ENCODE data around the gene MYO3B.

Gene MYO3B

DNA sequence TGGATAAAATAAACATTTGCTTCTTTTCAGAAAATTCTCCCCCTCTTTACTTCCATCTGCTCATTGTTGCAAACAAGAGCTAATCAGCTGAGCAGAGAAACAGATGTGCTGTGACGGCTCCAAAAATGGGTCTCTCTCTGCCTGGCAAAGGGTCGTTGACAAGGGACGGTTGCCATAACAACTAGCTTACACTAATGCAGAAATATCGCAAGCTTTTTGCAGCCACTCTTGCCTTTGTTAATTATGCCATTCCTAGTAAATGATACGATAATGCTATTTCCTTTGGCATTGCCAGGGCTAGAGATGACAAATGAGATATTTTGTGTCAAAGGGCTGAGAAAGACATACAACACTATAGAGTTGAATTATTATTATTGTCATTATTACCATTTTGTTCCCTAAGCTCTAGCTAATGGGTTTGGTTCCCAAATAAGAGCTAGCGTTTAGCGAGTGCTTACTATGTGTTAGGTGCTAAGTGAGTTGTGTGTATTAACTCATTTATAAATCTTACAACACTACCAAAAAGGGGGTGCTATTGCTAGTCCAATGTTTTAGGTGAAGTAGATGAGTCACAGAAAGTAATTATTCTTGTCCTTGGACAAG is 46.8 kb downstream of the MYO3B start:
- Histone ChIP-seq H3K9me3 (ENCODE audit: insufficient read depth, low read depth, low read length) (no peaks in the 10 kb centered on the region), H3K27ac (ENCODE audit: low read length) (no peak overlapping the region), H3K4me3 (ENCODE audit: low read length) (no peak overlapping the region), H3K4me1 (ENCODE audit: insufficient read depth, low read length) (peaks cover 12% of the 10 kb centered on the region), H3K36me3 (ENCODE audit: insufficient read depth, low read depth, low read length) (no peaks in the 10 kb centered on the region), H3K9ac (ENCODE audit: low read depth, low read length) (no peak overlapping the region), H3K27me3 (ENCODE audit: insufficient read depth, low read length) (no peaks in the 10 kb centered on the region)

DNA sequence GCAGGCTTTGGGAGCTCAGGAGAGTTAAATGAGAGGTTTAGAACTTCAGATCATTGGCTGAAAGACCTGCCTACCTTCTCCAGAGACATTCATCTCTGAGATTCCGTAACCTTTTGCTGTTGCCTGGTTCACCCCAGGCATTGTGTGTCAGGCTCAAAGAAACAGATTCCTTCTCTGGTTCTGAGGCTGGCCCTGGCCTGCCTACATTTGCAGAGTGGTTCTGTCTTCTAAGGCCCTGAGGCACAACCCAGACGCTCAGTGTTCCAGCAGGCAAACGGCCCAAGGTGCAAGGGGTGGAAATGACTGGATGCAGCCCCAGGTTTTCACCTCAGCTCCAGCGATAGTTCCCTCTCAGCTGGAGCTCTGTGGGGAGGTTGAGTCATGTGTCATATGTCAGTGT is 48.3 kb downstream of the MYO3B start:
- no peak overlapping the region for H3K4me3 ChIP-seq (ENCODE audit: low read length)
- no peaks in the 10 kb centered on the region for H3K36me3 ChIP-seq (ENCODE audit: insufficient read depth, low read depth, low read length)
- H3K9me3 ChIP-seq (ENCODE audit: insufficient read depth, low read depth, low read length), result no peaks in the 10 kb centered on the region
- H3K4me1 ChIP-seq (ENCODE audit: insufficient read depth, low read length), result peaks cover 12% of the 10 kb centered on the region
- no peak overlapping the region for H3K27ac ChIP-seq (ENCODE audit: low read length)
- no peak overlapping the region for H3K9ac ChIP-seq (ENCODE audit: low read depth, low read length)
- H3K27me3 ChIP-seq (ENCODE audit: insufficient read depth, low read length), result no peaks in the 10 kb centered on the region

DNA sequence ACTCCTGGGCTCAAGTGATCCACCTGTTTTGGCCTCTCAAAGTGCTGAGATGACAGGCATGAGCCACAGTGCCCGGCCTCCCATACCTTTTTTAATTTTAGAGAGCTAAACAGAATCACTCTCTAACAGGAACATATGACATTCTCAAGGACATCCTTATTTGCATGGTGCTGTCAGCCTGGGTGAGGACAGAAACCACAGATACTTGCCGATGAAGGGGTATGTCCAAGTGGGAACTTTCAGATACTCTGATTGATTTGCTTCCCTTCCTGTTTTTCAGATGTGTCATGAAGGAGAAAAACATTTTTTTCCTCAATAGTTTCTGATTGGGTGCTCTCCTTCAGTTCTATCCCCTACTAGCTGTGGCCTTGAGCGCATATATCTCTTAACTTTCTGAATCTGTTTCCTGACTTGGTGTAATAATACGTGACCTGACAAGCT is 49.6 kb downstream of the MYO3B start:
- Histone ChIP-seq H3K9me3 (ENCODE audit: insufficient read depth, low read depth, low read length) (no peaks in the 10 kb centered on the region), H3K27ac (ENCODE audit: low read length) (no peak overlapping the region), H3K4me1 (ENCODE audit: insufficient read depth, low read length) (peaks cover 5% of the 10 kb centered on the region), H3K36me3 (ENCODE audit: insufficient read depth, low read depth, low read length) (no peaks in the 10 kb centered on the region), H3K4me3 (ENCODE audit: low read length) (no peak overlapping the region), H3K9ac (ENCODE audit: low read depth, low read length) (no peak overlapping the region), H3K27me3 (ENCODE audit: insufficient read depth, low read length) (no peaks in the 10 kb centered on the region)

DNA sequence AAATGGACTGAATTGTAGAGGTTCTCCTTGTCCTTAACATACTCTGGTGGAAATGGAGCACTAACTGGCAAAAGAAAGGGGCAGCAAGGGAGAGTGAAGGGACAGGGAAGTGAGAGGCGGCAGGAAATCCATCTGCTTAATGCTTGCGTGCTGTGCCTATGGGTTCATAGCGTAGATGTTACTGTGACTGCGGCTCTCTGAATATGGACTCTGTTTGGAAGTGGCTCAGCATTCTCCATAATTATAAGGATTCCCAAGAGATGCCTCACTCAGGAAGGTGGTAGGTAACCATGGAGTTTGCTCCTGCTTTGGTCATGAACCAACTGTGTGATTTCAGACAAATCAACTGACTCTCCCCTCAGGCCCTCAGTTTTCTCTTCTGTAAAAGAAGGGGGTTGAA is 50.0 kb downstream of the MYO3B start:
- H3K9ac ChIP-seq (ENCODE audit: low read depth, low read length), result no peak overlapping the region
- no peak overlapping the region for H3K4me3 ChIP-seq (ENCODE audit: low read length)
- no peaks in the 10 kb centered on the region for H3K36me3 ChIP-seq (ENCODE audit: insufficient read depth, low read depth, low read length)
- no peak overlapping the region for H3K27ac ChIP-seq (ENCODE audit: low read length)
- H3K27me3 ChIP-seq (ENCODE audit: insufficient read depth, low read length), result no peaks in the 10 kb centered on the region
- H3K9me3 ChIP-seq (ENCODE audit: insufficient read depth, low read depth, low read length), result no peaks in the 10 kb centered on the region
- peaks cover under 1% of the 10 kb centered on the region; the same call in 1 of the 2 replicates for H3K4me1 ChIP-seq (ENCODE audit: insufficient read depth, low read length)

DNA sequence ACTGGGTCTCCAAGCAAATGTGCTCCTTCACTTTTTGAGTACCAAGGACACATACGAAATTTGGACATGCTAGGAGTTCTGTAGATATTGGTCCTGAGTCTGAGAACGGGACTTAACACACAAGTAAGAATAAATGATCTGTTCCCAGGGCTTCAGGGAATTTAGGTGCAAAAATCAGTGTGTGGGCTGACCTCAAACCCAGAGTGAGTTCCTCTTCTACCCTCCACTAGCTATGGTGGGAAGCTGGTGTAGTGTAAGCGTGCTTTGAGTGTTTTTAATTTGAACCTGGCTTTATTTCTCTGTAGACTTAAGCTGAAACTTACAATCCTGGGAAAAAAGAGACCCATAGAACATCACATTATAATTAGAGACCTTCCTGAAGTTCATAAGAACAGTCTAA is 50.5 kb downstream of the MYO3B start:
- H3K4me1 ChIP-seq (ENCODE audit: insufficient read depth, low read length), result no peaks in the 10 kb centered on the region
- no peak overlapping the region for H3K9ac ChIP-seq (ENCODE audit: low read depth, low read length)
- H3K4me3 ChIP-seq (ENCODE audit: low read length), result no peak overlapping the region

DNA sequence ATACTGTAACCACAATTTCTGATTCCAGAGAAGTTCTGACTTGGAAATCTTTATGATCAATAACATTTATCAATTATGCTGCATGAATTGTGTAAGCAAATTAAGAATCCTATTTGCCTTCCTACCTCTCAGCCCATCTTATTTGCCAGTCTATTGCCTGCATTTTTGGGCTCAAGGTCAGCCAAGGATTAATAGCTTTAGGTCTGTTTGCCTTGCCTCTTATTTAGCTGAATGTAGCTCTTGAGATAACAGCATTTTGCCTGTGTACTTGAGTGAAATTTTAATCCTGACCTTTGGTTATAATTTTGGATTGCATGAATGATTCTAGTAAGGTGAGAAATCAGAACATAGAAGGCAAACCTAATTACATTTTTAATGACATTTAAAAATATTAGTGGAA is 51.2 kb downstream of the MYO3B start:
- Histone ChIP-seq H3K9ac (ENCODE audit: low read depth, low read length) (no peak overlapping the region), H3K9me3 (ENCODE audit: insufficient read depth, low read depth, low read length) (no peaks in the 10 kb centered on the region), H3K27ac (ENCODE audit: low read length) (no peak overlapping the region), H3K4me3 (ENCODE audit: low read length) (no peak overlapping the region), H3K4me1 (ENCODE audit: insufficient read depth, low read length) (no peaks in the 10 kb centered on the region), H3K27me3 (ENCODE audit: insufficient read depth, low read length) (no peaks in the 10 kb centered on the region), H3K36me3 (ENCODE audit: insufficient read depth, low read depth, low read length) (no peaks in the 10 kb centered on the region)

More for the DNA sequence above, 50.5 kb downstream of the MYO3B start:
- Histone ChIP-seq H3K9me3 (ENCODE audit: insufficient read depth, low read depth, low read length) (no peaks in the 10 kb centered on the region), H3K27ac (ENCODE audit: low read length) (no peak overlapping the region), H3K27me3 (ENCODE audit: insufficient read depth, low read length) (no peaks in the 10 kb centered on the region), H3K36me3 (ENCODE audit: insufficient read depth, low read depth, low read length) (no peaks in the 10 kb centered on the region)

DNA sequence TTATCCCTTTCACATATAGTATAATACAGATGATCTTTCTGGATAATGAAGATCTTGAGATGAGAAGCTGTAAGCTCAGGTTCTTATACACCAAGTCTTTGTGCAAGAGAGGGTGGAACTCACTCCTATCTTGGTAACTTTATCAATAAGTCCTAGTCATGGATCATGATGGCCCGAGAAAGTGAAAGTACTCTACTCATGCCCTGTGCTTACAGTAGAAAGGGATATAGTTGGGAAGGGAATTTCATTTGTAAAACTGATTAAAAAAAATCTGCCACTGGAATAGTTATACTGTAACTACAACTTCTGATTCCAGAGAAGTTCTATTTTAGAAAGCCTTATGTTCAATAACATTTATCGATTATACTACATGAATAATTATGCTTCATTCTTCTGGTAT is 51.8 kb downstream of the MYO3B start:
- H3K27ac ChIP-seq (ENCODE audit: low read length), result no peak overlapping the region
- H3K27me3 ChIP-seq (ENCODE audit: insufficient read depth, low read length), result no peaks in the 10 kb centered on the region
- H3K4me3 ChIP-seq (ENCODE audit: low read length), result no peak overlapping the region
- no peaks in the 10 kb centered on the region for H3K36me3 ChIP-seq (ENCODE audit: insufficient read depth, low read depth, low read length)
- H3K9me3 ChIP-seq (ENCODE audit: insufficient read depth, low read depth, low read length), result no peaks in the 10 kb centered on the region
- H3K4me1 ChIP-seq (ENCODE audit: insufficient read depth, low read length), result no peaks in the 10 kb centered on the region
- H3K9ac ChIP-seq (ENCODE audit: low read depth, low read length), result no peak overlapping the region

DNA sequence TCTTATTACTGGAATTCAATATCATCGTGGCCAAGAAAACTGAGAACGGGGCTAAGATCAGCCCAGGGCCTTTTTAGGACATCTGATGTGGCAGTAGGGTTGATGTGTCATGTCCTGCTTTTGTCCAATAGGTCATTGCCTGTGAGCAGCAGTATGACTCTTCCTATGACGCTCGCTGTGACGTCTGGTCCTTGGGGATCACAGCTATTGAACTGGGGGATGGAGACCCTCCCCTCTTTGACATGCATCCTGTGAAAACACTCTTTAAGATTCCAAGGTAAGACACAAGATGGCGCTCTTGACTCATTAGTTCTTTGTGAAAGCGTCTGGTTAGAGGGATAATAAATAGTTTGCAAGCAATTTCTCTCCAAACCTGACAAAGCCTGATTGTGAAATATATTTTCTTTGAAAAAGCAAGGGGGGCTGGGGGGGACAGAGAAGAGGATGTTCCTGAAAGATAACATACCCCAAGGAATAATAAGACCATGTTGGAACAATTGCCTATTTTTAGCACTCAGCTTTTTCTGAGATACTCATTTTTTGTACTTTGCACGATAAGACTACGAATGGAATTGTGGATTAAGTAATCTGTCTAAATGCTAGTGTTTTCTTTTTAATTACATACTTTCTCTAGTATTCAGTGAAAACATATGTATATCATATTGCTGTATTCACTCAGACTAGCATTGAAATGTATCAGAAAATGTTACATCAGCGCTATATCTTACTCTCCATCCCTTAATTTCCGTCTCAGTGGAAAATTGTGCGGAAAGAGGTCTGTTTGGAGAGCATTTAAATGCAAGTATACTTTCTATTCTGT is 58.1 kb downstream of the MYO3B start:
- H3K9me3 ChIP-seq (ENCODE audit: insufficient read depth, low read depth, low read length), result no peaks in the 10 kb centered on the region
- H3K9ac ChIP-seq (ENCODE audit: low read depth, low read length), result no peak overlapping the region
- peaks cover 11% of the 10 kb centered on the region; the same call in 1 of the 2 replicates for H3K4me1 ChIP-seq (ENCODE audit: insufficient read depth, low read length)
- no peak overlapping the region for H3K4me3 ChIP-seq (ENCODE audit: low read length)
- no peaks in the 10 kb centered on the region for H3K36me3 ChIP-seq (ENCODE audit: insufficient read depth, low read depth, low read length)
- no peak overlapping the region for H3K27ac ChIP-seq (ENCODE audit: low read length)
- no peaks in the 10 kb centered on the region for H3K27me3 ChIP-seq (ENCODE audit: insufficient read depth, low read length)

DNA sequence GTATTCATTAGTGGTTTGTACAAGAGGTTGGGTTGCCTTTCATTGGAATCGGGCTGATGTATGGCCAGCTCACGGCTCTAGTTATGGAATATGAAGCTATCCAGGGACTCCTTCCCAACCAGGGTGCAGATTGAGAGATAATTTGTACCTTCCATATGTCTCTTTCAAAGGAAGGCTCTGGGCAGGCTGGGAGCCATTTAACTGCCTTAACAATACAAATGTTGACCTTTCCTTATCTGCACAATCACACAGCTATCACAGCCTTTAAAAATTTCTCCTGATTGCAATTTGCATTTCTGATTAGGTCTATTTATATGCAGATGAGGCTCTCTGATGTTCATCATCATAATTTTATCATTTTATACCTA is 58.7 kb downstream of the MYO3B start:
- Histone ChIP-seq H3K36me3 (ENCODE audit: insufficient read depth, low read depth, low read length) (no peaks in the 10 kb centered on the region), H3K9ac (ENCODE audit: low read depth, low read length) (no peak overlapping the region), H3K9me3 (ENCODE audit: insufficient read depth, low read depth, low read length) (no peaks in the 10 kb centered on the region), H3K27ac (ENCODE audit: low read length) (no peak overlapping the region), H3K4me3 (ENCODE audit: low read length) (no peak overlapping the region), H3K4me1 (ENCODE audit: insufficient read depth, low read length) (peaks cover 11% of the 10 kb centered on the region; the same call in 1 of the 2 replicates), H3K27me3 (ENCODE audit: insufficient read depth, low read length) (no peaks in the 10 kb centered on the region)

DNA sequence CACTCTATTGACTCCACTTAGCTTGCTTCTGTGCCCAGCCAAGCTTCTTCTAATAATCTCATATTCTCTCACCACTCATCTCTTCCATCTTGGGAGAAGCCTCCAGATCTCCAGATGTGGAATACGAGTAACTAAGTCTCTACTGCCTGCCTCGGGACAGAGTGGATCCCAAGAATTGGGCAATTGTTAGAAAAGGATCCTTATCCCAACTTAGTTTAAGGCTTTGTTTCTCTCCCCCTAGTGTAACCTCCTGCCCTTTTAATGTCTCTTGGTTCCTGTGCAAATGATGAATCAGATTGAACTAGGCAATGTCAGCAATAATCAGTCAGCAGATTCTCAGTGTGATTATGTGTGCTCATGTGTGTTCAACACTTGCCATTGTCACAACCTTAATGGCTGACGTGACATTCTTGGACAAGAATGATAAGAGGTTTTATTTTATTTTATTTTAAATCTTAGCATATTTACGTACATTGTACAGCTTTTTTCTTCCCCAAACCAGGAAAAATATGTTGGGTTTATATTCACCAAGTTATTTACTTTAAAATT is 59.7 kb downstream of the MYO3B start:
- Histone ChIP-seq H3K9me3 (ENCODE audit: insufficient read depth, low read depth, low read length) (no peaks in the 10 kb centered on the region), H3K9ac (ENCODE audit: low read depth, low read length) (no peak overlapping the region), H3K36me3 (ENCODE audit: insufficient read depth, low read depth, low read length) (no peaks in the 10 kb centered on the region), H3K4me1 (ENCODE audit: insufficient read depth, low read length) (peaks cover 11% of the 10 kb centered on the region; the same call in 1 of the 2 replicates), H3K4me3 (ENCODE audit: low read length) (no peak overlapping the region), H3K27ac (ENCODE audit: low read length) (no peak overlapping the region), H3K27me3 (ENCODE audit: insufficient read depth, low read length) (no peaks in the 10 kb centered on the region)

DNA sequence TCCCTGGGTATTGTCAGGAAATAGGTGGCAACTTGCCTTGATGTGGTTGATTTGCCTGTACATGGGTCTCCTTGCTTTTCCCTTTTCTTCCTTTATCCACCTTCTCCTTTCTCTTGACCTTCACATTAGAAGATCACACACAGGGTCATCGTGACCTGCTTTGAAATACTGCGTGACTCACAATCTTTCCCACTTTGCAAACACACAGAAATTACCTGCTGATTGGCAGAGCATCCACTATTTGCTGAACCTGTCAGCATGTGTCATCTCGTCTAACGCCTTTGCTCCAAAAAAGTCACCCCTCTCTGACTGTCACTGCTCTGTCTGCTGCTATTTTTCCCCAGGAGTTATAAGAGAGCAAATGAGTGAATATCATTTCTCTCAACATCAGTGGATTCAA is 60.8 kb downstream of the MYO3B start:
- Histone ChIP-seq H3K9ac (ENCODE audit: low read depth, low read length) (no peak overlapping the region), H3K9me3 (ENCODE audit: insufficient read depth, low read depth, low read length) (no peaks in the 10 kb centered on the region), H3K27me3 (ENCODE audit: insufficient read depth, low read length) (no peaks in the 10 kb centered on the region), H3K27ac (ENCODE audit: low read length) (no peak overlapping the region), H3K36me3 (ENCODE audit: insufficient read depth, low read depth, low read length) (no peaks in the 10 kb centered on the region), H3K4me3 (ENCODE audit: low read length) (no peak overlapping the region), H3K4me1 (ENCODE audit: insufficient read depth, low read length) (peaks cover 11% of the 10 kb centered on the region; the same call in 1 of the 2 replicates)

DNA sequence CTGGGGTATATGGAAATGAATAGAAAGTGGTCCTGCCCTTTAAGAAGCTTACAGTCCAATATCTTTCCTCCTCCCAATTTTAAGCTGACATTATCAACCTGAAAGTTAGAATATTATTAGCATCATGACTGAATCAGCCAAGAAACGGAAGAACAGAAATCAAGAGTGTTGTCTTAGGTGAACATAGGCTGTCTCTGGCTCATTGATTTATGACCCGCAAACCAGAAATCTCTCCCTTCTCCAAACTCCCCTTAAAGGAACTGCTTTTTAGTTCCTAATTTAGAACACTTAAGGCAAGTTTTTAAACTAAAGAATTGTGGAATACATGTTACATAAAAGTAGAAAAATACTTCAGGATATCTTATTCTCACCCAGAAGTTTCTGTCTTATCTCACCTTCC is 62.7 kb downstream of the MYO3B start:
- no peaks in the 10 kb centered on the region for H3K9me3 ChIP-seq (ENCODE audit: insufficient read depth, low read depth, low read length)
- H3K36me3 ChIP-seq (ENCODE audit: insufficient read depth, low read depth, low read length), result no peaks in the 10 kb centered on the region
- no peak overlapping the region for H3K9ac ChIP-seq (ENCODE audit: low read depth, low read length)
- H3K27ac ChIP-seq (ENCODE audit: low read length), result no peak overlapping the region
- H3K4me1 ChIP-seq (ENCODE audit: insufficient read depth, low read length), result peaks cover 11% of the 10 kb centered on the region; the same call in 1 of the 2 replicates
- no peak overlapping the region for H3K4me3 ChIP-seq (ENCODE audit: low read length)
- no peaks in the 10 kb centered on the region for H3K27me3 ChIP-seq (ENCODE audit: insufficient read depth, low read length)
